GM12873 (cell line): ENCODE measurements around the gene DCTN5.

Experiments used
- TF ChIP-seq, protein P1 (sequence below): IDR thresholded peaks from 2 replicates; pipeline ENCODE4 v1.5.1; 2012; ENCODE audit warnings: low read depth, mild to moderate bottlenecking, moderate library complexity, low read length, control low read depth; ENCODE audit not compliant: insufficient read depth; ENCODE audit errors: missing control alignments

Gene DCTN5

DNA sequence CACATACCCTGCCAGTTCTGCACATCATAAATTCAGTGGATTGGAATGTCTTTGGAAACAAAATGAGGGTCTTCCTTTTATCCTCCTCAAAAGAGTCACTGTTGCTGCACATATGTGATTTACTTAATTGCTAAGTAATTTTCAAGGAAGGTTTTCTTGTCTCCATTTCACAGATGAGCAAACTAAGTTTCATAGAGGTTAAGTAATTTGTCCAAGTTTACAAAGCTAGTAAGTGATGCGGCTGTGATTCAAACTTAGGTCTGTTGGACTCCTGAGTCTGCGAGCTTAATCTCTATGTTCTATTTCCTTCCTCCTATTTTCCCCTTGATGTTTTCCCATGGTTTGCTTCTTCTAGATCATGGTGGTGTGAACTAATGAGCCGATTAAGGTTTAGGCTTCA lies 85.4 kb downstream of the DCTN5 start:
- TF ChIP-seq, protein P1, sequence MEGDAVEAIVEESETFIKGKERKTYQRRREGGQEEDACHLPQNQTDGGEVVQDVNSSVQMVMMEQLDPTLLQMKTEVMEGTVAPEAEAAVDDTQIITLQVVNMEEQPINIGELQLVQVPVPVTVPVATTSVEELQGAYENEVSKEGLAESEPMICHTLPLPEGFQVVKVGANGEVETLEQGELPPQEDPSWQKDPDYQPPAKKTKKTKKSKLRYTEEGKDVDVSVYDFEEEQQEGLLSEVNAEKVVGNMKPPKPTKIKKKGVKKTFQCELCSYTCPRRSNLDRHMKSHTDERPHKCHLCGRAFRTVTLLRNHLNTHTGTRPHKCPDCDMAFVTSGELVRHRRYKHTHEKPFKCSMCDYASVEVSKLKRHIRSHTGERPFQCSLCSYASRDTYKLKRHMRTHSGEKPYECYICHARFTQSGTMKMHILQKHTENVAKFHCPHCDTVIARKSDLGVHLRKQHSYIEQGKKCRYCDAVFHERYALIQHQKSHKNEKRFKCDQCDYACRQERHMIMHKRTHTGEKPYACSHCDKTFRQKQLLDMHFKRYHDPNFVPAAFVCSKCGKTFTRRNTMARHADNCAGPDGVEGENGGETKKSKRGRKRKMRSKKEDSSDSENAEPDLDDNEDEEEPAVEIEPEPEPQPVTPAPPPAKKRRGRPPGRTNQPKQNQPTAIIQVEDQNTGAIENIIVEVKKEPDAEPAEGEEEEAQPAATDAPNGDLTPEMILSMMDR = no peak
